ENCODE results near the gene ZNF672.

The ZNF672 gene

GRCh38 chr1:248817065-248817464 lies 21.0 kb upstream of the ZNF672 start:
- H3K4me1 ChIP-seq (ENCODE audit: insufficient read depth, low read length, poor library complexity, severe bottlenecking): peaks cover 45% of the 10 kb centered on the region
- H3K4me2 ChIP-seq (ENCODE audit: low read depth, low read length, poor library complexity, severe bottlenecking): no peak overlapping the region
- H3K9ac ChIP-seq (ENCODE audit: low read depth, low read length, poor library complexity, severe bottlenecking): no peak overlapping the region
- H3F3A ChIP-seq (ENCODE audit: low read depth): no peaks in the 10 kb centered on the region
- H3K4me3 ChIP-seq (ENCODE audit: low read length, poor library complexity, severe bottlenecking): no peak overlapping the region
- H3K79me2 ChIP-seq (ENCODE audit: insufficient read depth, low read length): peaks cover 35% of the 10 kb centered on the region
- no peaks in the 10 kb centered on the region for H3K9me2 ChIP-seq (replicated peaks; ENCODE audit: low read depth, low read length)
- no peaks in the 10 kb centered on the region for H3K27me3 ChIP-seq (ENCODE audit: insufficient read depth, low read length, poor library complexity, severe bottlenecking)
- H4K20me1 ChIP-seq (ENCODE audit: insufficient read depth, low read length, poor library complexity, severe bottlenecking): no peaks in the 10 kb centered on the region
- no peaks in the 10 kb centered on the region for H3K9me3 ChIP-seq (ENCODE audit: insufficient read depth, low read depth, low read length)
- TF ChIP-seq EZH2phosphoT487 (IDR thresholded peaks at IDR 0.05; ENCODE audit: borderline replicate concordance): no peak
- TF ChIP-seq, protein P1, sequence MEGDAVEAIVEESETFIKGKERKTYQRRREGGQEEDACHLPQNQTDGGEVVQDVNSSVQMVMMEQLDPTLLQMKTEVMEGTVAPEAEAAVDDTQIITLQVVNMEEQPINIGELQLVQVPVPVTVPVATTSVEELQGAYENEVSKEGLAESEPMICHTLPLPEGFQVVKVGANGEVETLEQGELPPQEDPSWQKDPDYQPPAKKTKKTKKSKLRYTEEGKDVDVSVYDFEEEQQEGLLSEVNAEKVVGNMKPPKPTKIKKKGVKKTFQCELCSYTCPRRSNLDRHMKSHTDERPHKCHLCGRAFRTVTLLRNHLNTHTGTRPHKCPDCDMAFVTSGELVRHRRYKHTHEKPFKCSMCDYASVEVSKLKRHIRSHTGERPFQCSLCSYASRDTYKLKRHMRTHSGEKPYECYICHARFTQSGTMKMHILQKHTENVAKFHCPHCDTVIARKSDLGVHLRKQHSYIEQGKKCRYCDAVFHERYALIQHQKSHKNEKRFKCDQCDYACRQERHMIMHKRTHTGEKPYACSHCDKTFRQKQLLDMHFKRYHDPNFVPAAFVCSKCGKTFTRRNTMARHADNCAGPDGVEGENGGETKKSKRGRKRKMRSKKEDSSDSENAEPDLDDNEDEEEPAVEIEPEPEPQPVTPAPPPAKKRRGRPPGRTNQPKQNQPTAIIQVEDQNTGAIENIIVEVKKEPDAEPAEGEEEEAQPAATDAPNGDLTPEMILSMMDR (conservative IDR thresholded peaks at IDR 0.05; ENCODE audit: low read length): no peak
- no peak overlapping the region for H2AFZ ChIP-seq (ENCODE audit: low read length)
- H3K36me3 ChIP-seq (ENCODE audit: insufficient read depth, low read length): peaks cover 29% of the 10 kb centered on the region; the same call in 1 of the 2 replicates

- H3K79me2 ChIP-seq (ENCODE audit: insufficient read depth, low read length): peaks cover 52% of the 10 kb centered on the region
- no peak overlapping the region for H3K4me3 ChIP-seq (ENCODE audit: low read length, poor library complexity, severe bottlenecking)
- H3K4me2 ChIP-seq (ENCODE audit: low read depth, low read length, poor library complexity, severe bottlenecking): peak overlapping the region; percentile 30
- H3K4me1 ChIP-seq (ENCODE audit: insufficient read depth, low read length, poor library complexity, severe bottlenecking): peaks cover 59% of the 10 kb centered on the region
- no peaks in the 10 kb centered on the region for H3K9me2 ChIP-seq (replicated peaks; ENCODE audit: low read depth, low read length)
- TF ChIP-seq, protein P1 (conservative IDR thresholded peaks at IDR 0.05; ENCODE audit: low read length): no peak
- no peak for TF ChIP-seq EZH2phosphoT487 (IDR thresholded peaks at IDR 0.05; ENCODE audit: borderline replicate concordance)
- peaks cover 7% of the 10 kb centered on the region for H4K20me1 ChIP-seq (ENCODE audit: insufficient read depth, low read length, poor library complexity, severe bottlenecking)
- H2AFZ ChIP-seq (ENCODE audit: low read length): no peak overlapping the region
- H3F3A ChIP-seq (ENCODE audit: low read depth): no peaks in the 10 kb centered on the region
- H3K36me3 ChIP-seq (ENCODE audit: insufficient read depth, low read length): peaks cover 19% of the 10 kb centered on the region; the same call in 1 of the 2 replicates
- H3K9ac ChIP-seq (ENCODE audit: low read depth, low read length, poor library complexity, severe bottlenecking): no peak overlapping the region
- no peaks in the 10 kb centered on the region for H3K27me3 ChIP-seq (ENCODE audit: insufficient read depth, low read length, poor library complexity, severe bottlenecking)
- no peaks in the 10 kb centered on the region for H3K9me3 ChIP-seq (ENCODE audit: insufficient read depth, low read depth, low read length)
These were observed 19.3 kb upstream of the ZNF672 start for GRCh38 chr1:248818505-248819374.

GRCh38 chr1:248820041-248820585 lies 17.9 kb upstream of the ZNF672 start:
- Histone ChIP-seq H3K4me2 (ENCODE audit: low read depth, low read length, poor library complexity, severe bottlenecking) (peak overlapping the region; percentile 94), H3F3A (ENCODE audit: low read depth) (no peaks in the 10 kb centered on the region), H2AFZ (ENCODE audit: low read length) (no peak overlapping the region), H4K20me1 (ENCODE audit: insufficient read depth, low read length, poor library complexity, severe bottlenecking) (peaks cover 14% of the 10 kb centered on the region), H3K9me3 (ENCODE audit: insufficient read depth, low read depth, low read length) (no peaks in the 10 kb centered on the region), H3K9ac (ENCODE audit: low read depth, low read length, poor library complexity, severe bottlenecking) (peak overlapping the region; percentile 26), H3K9me2 (replicated peaks; ENCODE audit: low read depth, low read length) (no peaks in the 10 kb centered on the region), H3K36me3 (ENCODE audit: insufficient read depth, low read length) (peaks cover 8% of the 10 kb centered on the region; the same call in 1 of the 2 replicates), H3K4me3 (ENCODE audit: low read length, poor library complexity, severe bottlenecking) (peak overlapping the region; percentile 95), H3K79me2 (ENCODE audit: insufficient read depth, low read length) (peaks cover 66% of the 10 kb centered on the region), H3K4me1 (ENCODE audit: insufficient read depth, low read length, poor library complexity, severe bottlenecking) (peaks cover 73% of the 10 kb centered on the region), H3K27me3 (ENCODE audit: insufficient read depth, low read length, poor library complexity, severe bottlenecking) (no peaks in the 10 kb centered on the region)
- TF ChIP-seq EZH2phosphoT487 (IDR thresholded peaks at IDR 0.05; ENCODE audit: borderline replicate concordance): no peak
- TF ChIP-seq, protein P1 (conservative IDR thresholded peaks at IDR 0.05; ENCODE audit: low read length): peak; percentile 38; the same call in 1 of the 2 replicates
